GM23248 (cell line): ENCODE results near the gene MAPK4. TPM values are rescaled to one million over a fixed set of nuclear protein-coding genes. Genes with fewer than 3 reads are reported as not detected.

Experiments
- DNase-seq: peaks from one replicate; pipeline ENCODE4 v3.0.0-alpha.2; 2015
- H2AFZ ChIP-seq: fragments of 200-600 bp; sonication (generic); 2 replicates; pipeline ENCODE4 v1.6.1; 2016; ENCODE audit warnings: antibody characterized with exemption
- H3F3A ChIP-seq: fragments of 200-600 bp; sonication (generic); 2 replicates; pipeline ENCODE4 v1.6.1; 2016; ENCODE audit warnings: mild to moderate bottlenecking, antibody characterized with exemption, mixed run types; ENCODE audit not compliant: insufficient read depth
- H3K27ac ChIP-seq: fragments of 200-600 bp; sonication (generic); 2 replicates; pipeline ENCODE4 v1.5.1; 2016; ENCODE audit warnings: mild to moderate bottlenecking
- H3K27me3 ChIP-seq: fragments of 200-600 bp; sonication (generic); replicated peaks from 2 replicates; pipeline ENCODE4 v1.6.1; 2016; ENCODE audit warnings: mild to moderate bottlenecking; ENCODE audit not compliant: insufficient read depth
- H3K36me3 ChIP-seq: fragments of 200-600 bp; sonication (generic); 2 replicates; pipeline ENCODE4 v1.6.1; 2016; ENCODE audit warnings: low read depth, mild to moderate bottlenecking
- H3K4me1 ChIP-seq: fragments of 200-600 bp; sonication (generic); 2 replicates; pipeline ENCODE4 v1.6.1; 2016; ENCODE audit warnings: mild to moderate bottlenecking; ENCODE audit not compliant: insufficient read depth
- H3K4me2 ChIP-seq: fragments of 200-600 bp; sonication (generic); one replicate; pipeline ENCODE4 v1.6.1; 2016; ENCODE audit warnings: mild to moderate bottlenecking; ENCODE audit not compliant: unreplicated experiment
- H3K4me3 ChIP-seq: fragments of 200-600 bp; sonication (generic); 2 replicates; pipeline ENCODE4 v1.5.1; 2016; ENCODE audit warnings: mild to moderate bottlenecking
- H3K79me2 ChIP-seq: fragments of 200-600 bp; sonication (generic); 2 replicates; pipeline ENCODE4 v1.6.1; 2016; ENCODE audit warnings: mild to moderate bottlenecking; ENCODE audit not compliant: insufficient read depth
- H3K9ac ChIP-seq: fragments of 200-600 bp; sonication (generic); 2 replicates; pipeline ENCODE4 v1.6.1; 2016; ENCODE audit warnings: mild to moderate bottlenecking
- H3K9me2 ChIP-seq: fragments of 200-600 bp; sonication (generic); 2 replicates; pipeline ENCODE4 v1.6.1; 2016; ENCODE audit warnings: mixed run types, mild to moderate bottlenecking, moderate library complexity; ENCODE audit not compliant: insufficient read depth
- H3K9me3 ChIP-seq: fragments of 200-600 bp; sonication (generic); one replicate; pipeline ENCODE4 v1.6.1; 2017; ENCODE audit warnings: low read depth
- H4K20me1 ChIP-seq: fragments of 200-600 bp; sonication (generic); 2 replicates; pipeline ENCODE4 v1.6.0; 2016; ENCODE audit not compliant: insufficient read depth
- EZH2 ChIP-seq: fragments of 200-600 bp; sonication (generic); IDR thresholded peaks from 2 replicates; pipeline ENCODE4 v1.6.1; 2018; ENCODE audit warnings: antibody characterized with exemption, mild to moderate bottlenecking; ENCODE audit not compliant: insufficient read depth, poor library complexity, severe bottlenecking
- EZH2phosphoT487 ChIP-seq: fragments of 200-600 bp; sonication (generic); IDR thresholded peaks from 2 replicates; pipeline ENCODE4 v1.6.1; 2018; ENCODE audit warnings: antibody characterized with exemption, moderate library complexity, mild to moderate bottlenecking, low read depth; ENCODE audit not compliant: insufficient read depth
- WGBS, 2 experiments: methylation state at CpG; one replicate each; pipeline ENCODE4 v1.1.6; 2015 to 2017; ENCODE audit warnings: low lambda C conversion rate in 2 of 2, low coverage in 1 of 2; ENCODE audit errors: missing lambda C conversion rate in 2 of 2; 5-methylcytosine and 5-hydroxymethylcytosine counted together
- in situ Hi-C: fragments of 300-500 bp; cut with MboI; formaldehyde crosslinking; loops from 2 replicates; pipeline ENCODE4 v1.15.0; 2020
- polyA plus RNA-seq: library from polyadenylated mRNA; unstranded; fragments of >200 nt; fragmentation: Nextera tagmentation; extraction: Ambion mirVana; gene quantifications from 2 replicates; pipeline ENCODE4 v1.2.1, GENCODE V29; 2016
- total RNA-seq: library from RNA; depleted of rRNA; stranded (reverse); fragments of >200 nt; shearing (Covaris generic); gene quantifications from 2 replicates; pipeline ENCODE4 v1.2.3, GENCODE V29; 2014

Gene MAPK4
- total and polyA plus RNA-seq, 2 experiments from 2014 or later = 0.22 TPM; not detected in 1

DNA sequence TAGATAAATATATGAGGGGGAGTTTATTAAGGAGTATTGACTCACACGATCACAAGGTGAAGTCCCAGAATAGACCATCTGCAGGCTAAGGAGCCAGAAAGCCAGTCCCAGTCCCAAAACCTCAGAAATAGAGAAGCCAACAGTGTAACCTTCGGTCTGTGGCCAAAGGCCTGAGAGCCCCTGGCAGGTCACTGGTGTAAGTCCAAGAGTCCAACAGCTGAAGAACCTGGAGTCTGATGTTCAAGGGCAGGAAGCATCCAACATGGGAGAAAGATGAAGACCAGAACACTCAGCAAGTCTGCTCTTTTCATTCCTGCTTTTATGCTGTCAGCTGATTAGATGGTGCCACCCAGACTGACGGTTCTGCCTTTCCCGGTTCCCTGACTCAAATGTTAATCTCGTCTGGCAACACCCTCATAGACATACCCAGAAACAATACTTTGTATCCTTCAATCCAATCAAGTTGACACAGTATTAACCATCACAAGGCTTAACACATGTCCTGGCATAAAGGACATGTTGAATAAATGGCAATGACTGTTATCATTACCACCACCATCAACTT lies 56.7 kb downstream of the MAPK4 start:
- Histone ChIP-seq H2AFZ (no peak overlapping the region), H3K9me2 (no peaks in the 10 kb centered on the region), H3K4me3 (no peak overlapping the region), H4K20me1 (no peaks in the 10 kb centered on the region), H3K9me3 (no peaks in the 10 kb centered on the region), H3K79me2 (no peaks in the 10 kb centered on the region), H3K9ac (no peak overlapping the region), H3F3A (no peaks in the 10 kb centered on the region), H3K36me3 (no peaks in the 10 kb centered on the region), H3K27me3 (no peaks in the 10 kb centered on the region), H3K27ac (no peak overlapping the region), H3K4me1 (no peaks in the 10 kb centered on the region), H3K4me2 (no peak overlapping the region)
- DNase-seq = no peak
- 24 to 33% methylated on average over 5 of the region's 5 CpGs for WGBS, 2 experiments
- in situ Hi-C loops = no loop called here
- TF ChIP-seq EZH2phosphoT487 = no peak
- TF ChIP-seq EZH2 = no peak

- Histone ChIP-seq H4K20me1 (no peaks in the 10 kb centered on the region), H3K4me1 (no peaks in the 10 kb centered on the region), H3K27me3 (no peaks in the 10 kb centered on the region), H3K9ac (no peak overlapping the region), H3K4me2 (no peak overlapping the region), H3K4me3 (no peak overlapping the region), H3F3A (no peaks in the 10 kb centered on the region), H3K79me2 (no peaks in the 10 kb centered on the region), H3K9me3 (no peaks in the 10 kb centered on the region), H3K36me3 (no peaks in the 10 kb centered on the region), H2AFZ (no peak overlapping the region), H3K9me2 (no peaks in the 10 kb centered on the region), H3K27ac (no peak overlapping the region)
- WGBS, 2 experiments = 41 to 42% methylated on average over 4 of the region's 4 CpGs
- in situ Hi-C loops = no loop called here
- TF ChIP-seq EZH2phosphoT487 = no peak
- no peak for TF ChIP-seq EZH2
- no peak for DNase-seq
These were observed 60.0 kb downstream of the MAPK4 start for GRCh38 chr18:50619861-50620275.

GRCh38 chr18:50620319-50620718 lies 60.4 kb downstream of the MAPK4 start:
- H3K4me3 ChIP-seq = no peak overlapping the region
- WGBS, 2 experiments = 39 to 40% methylated on average over 2 of the region's 2 CpGs
- no peak overlapping the region for H3K4me2 ChIP-seq
- H3K4me1 ChIP-seq = no peaks in the 10 kb centered on the region
- H2AFZ ChIP-seq = no peak overlapping the region
- H3K27ac ChIP-seq = no peak overlapping the region
- no peaks in the 10 kb centered on the region for H3K9me2 ChIP-seq
- H3K27me3 ChIP-seq = no peaks in the 10 kb centered on the region
- H3K9me3 ChIP-seq = no peaks in the 10 kb centered on the region
- no peaks in the 10 kb centered on the region for H3K79me2 ChIP-seq
- in situ Hi-C loops = no loop called here
- H3K9ac ChIP-seq = no peak overlapping the region
- no peaks in the 10 kb centered on the region for H3F3A ChIP-seq
- DNase-seq = no peak
- no peak for TF ChIP-seq EZH2
- no peak for TF ChIP-seq EZH2phosphoT487
- no peaks in the 10 kb centered on the region for H4K20me1 ChIP-seq
- no peaks in the 10 kb centered on the region for H3K36me3 ChIP-seq

DNA sequence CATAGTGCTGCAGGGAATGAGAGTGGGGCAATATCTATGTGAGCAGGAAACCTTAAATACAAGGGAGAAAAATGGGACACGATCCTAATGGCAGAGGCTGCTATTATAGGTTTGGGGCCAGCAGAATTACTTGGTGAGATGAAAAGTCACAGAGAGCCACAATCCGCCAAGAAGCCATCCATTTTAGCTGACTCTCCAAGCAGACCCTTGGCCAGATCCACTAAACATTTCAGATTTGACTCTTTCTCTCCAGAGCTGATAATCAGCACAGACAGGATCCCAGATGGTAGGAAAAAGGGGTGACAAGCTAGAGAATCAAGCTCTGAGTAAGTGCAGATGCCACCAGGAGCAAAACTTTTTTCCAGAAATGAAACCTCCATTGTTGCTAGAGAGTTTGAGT lies 61.5 kb downstream of the MAPK4 start:
- Histone ChIP-seq H2AFZ (no peak overlapping the region), H3F3A (no peaks in the 10 kb centered on the region), H3K4me1 (no peaks in the 10 kb centered on the region), H3K4me3 (no peak overlapping the region), H4K20me1 (no peaks in the 10 kb centered on the region), H3K27ac (no peak overlapping the region), H3K27me3 (no peaks in the 10 kb centered on the region), H3K4me2 (no peak overlapping the region), H3K9me3 (no peaks in the 10 kb centered on the region), H3K9ac (no peak overlapping the region), H3K9me2 (no peaks in the 10 kb centered on the region), H3K79me2 (no peaks in the 10 kb centered on the region), H3K36me3 (no peaks in the 10 kb centered on the region)
- 19 to 42% methylated on average over 2 of the region's 2 CpGs for WGBS, 2 experiments
- DNase-seq = no peak
- no peak for TF ChIP-seq EZH2
- no peak for TF ChIP-seq EZH2phosphoT487
- in situ Hi-C loops = no loop called here

DNA sequence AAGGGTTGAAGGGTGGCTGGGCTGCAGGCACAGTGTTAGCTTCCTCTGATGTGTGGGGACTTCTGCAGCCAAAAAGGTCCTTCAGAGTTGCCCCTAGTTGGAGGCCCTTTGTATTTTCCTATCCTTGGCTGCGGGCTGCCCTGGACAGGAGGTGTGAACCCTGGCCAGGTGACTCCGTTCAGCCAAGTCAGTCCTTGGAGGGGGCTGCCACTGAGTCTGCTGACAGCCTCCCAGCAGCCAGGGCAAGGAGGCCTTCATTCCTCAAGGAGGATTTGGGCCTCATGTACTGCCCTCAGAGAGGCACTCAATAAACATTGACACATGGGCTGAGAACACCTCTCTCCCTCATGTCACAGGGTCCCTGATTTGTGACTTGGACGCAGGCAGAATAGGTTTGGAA lies 62.4 kb downstream of the MAPK4 start:
- Histone ChIP-seq H3K27me3 (no peaks in the 10 kb centered on the region), H3K36me3 (no peaks in the 10 kb centered on the region), H3K4me1 (no peaks in the 10 kb centered on the region), H4K20me1 (no peaks in the 10 kb centered on the region), H3K4me3 (no peak overlapping the region), H3K4me2 (no peak overlapping the region), H3K27ac (no peak overlapping the region), H3F3A (no peaks in the 10 kb centered on the region), H3K79me2 (no peaks in the 10 kb centered on the region), H3K9me2 (no peaks in the 10 kb centered on the region), H3K9ac (no peak overlapping the region), H2AFZ (no peak overlapping the region), H3K9me3 (no peaks in the 10 kb centered on the region)
- TF ChIP-seq EZH2 (no peak), EZH2phosphoT487 (no peak)
- DNase-seq = no peak
- in situ Hi-C loops = no loop called here
- 46 to 53% methylated on average over 3 of the region's 3 CpGs for WGBS, 2 experiments
